Tibial nerve (tissue), 3 donors: ENCODE results near the gene B3GALT5.

Experiments
- POLR2A ChIP-seq, 2 donors: fragments of 450-650 bp; IDR thresholded peaks; one replicate each; pipeline ENCODE4 v1.6.1; 2017; ENCODE audit warnings: antibody characterized with exemption in 2 of 2, mild to moderate bottlenecking in 2 of 2, moderate library complexity in 2 of 2
- TF ChIP-seq, protein P1 (sequence below), 5 experiments: fragments of 200-600 bp in 3 of 5; fragments of 450-650 bp in 2 of 5; sonication (generic) in 3 of 5; IDR thresholded peaks; one replicate each; pipeline ENCODE4 v1.5.1; 2016 to 2019; ENCODE audit warnings: antibody characterized with exemption in 5 of 5, mild to moderate bottlenecking in 3 of 5, moderate library complexity in 2 of 5

DNA sequence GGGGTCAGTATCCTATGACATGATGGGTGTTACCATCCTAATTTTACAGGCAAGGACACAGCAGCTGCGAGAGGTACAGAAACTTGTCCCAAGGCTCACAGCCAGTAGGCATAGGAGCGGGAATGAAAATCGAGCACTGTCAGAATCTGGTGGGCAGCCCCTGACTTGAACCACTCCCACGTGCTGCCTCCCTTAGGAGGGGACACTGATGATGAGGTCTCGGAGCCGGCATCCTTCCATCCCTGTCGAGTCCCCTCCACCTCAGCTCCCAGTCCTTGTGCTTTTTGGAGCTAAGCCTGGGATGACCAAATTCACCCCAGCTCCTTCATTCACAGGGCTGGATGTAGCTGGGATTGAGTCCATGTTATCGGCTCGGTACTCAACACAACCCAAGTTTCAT, 49.0 kb downstream of the B3GALT5 start:
- TF ChIP-seq, protein P1, sequence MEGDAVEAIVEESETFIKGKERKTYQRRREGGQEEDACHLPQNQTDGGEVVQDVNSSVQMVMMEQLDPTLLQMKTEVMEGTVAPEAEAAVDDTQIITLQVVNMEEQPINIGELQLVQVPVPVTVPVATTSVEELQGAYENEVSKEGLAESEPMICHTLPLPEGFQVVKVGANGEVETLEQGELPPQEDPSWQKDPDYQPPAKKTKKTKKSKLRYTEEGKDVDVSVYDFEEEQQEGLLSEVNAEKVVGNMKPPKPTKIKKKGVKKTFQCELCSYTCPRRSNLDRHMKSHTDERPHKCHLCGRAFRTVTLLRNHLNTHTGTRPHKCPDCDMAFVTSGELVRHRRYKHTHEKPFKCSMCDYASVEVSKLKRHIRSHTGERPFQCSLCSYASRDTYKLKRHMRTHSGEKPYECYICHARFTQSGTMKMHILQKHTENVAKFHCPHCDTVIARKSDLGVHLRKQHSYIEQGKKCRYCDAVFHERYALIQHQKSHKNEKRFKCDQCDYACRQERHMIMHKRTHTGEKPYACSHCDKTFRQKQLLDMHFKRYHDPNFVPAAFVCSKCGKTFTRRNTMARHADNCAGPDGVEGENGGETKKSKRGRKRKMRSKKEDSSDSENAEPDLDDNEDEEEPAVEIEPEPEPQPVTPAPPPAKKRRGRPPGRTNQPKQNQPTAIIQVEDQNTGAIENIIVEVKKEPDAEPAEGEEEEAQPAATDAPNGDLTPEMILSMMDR (IDR thresholded peaks at IDR 0.05), result no peak
- no peak for TF ChIP-seq POLR2A (IDR thresholded peaks at IDR 0.05)
